Right lobe of liver (tissue), 6 donors: Measurements from ENCODE around the gene DPPA2. TPM values are rescaled to one million over a fixed set of nuclear protein-coding genes. Genes with fewer than 3 reads are reported as not detected.
A peak's percentile ranks its signal among the peaks of the same experiment; 100 is the strongest.
"Not testable (repeated sequence)": the region's sequence is repeated elsewhere in the genome, so short reads cannot be mapped to it uniquely, and the experiment has no call there.

Experiments used
- ATAC-seq, 4 donors: fragments of 200-7000 bp; cut with Tn5 transposase; one replicate each; pipeline ENCODE4 v1.9.1; 2020; ENCODE audit warnings: mild to moderate bottlenecking in 4 of 4, moderate library complexity in 4 of 4
- DNase-seq, 3 donors: peaks; one replicate each; pipeline ENCODE4 v3.0.0-alpha.2; 2020
- H3K27ac ChIP-seq, 3 donors: fragments of 200-600 bp; one replicate each; pipeline ENCODE4 v1.8.0; 2022
- H3K27me3 ChIP-seq, 2 donors: fragments of 200-600 bp; one replicate each; pipeline ENCODE4 v1.8.0; 2022
- H3K36me3 ChIP-seq, 4 donors: fragments of 200-600 bp; sonication (generic) in 1 of 4; one replicate each; pipeline versions ENCODE4 v1.5.1 to v1.8.0; 2017 to 2022; ENCODE audit warnings: control low read depth in 1 of 4
- H3K4me1 ChIP-seq, 4 donors: fragments of 200-600 bp; sonication (generic) in 1 of 4; one replicate each; pipeline versions ENCODE4 v1.5.1 to v1.8.0; 2017 to 2022; ENCODE audit warnings: control low read depth in 1 of 4
- H3K4me3 ChIP-seq, 3 donors: fragments of 200-600 bp; one replicate each; pipeline ENCODE4 v1.8.0; 2022
- H3K9me3 ChIP-seq, 4 donors: fragments of 200-600 bp; sonication (generic) in 1 of 4; one replicate each; pipeline versions ENCODE4 v1.5.1 to v1.8.0; 2017 to 2022; ENCODE audit warnings: control low read depth in 1 of 4
- CTCF ChIP-seq, 4 donors: fragments of 200-600 bp in 3 of 4; fragments of 450-650 bp in 1 of 4; IDR thresholded peaks; one replicate each; pipeline versions ENCODE4 v1.5.1 to v1.8.0; 2016 to 2022; ENCODE audit warnings: antibody characterized with exemption in 4 of 4, mild to moderate bottlenecking in 2 of 4
- POLR2A ChIP-seq: fragments of 450-650 bp; IDR thresholded peaks from one replicate; pipeline ENCODE4 v1.6.1; 2017; ENCODE audit warnings: antibody characterized with exemption, mild to moderate bottlenecking
- WGBS: methylation state at CpG from one replicate; pipeline ENCODE4 v1.1.6; 2018; ENCODE audit warnings: low coverage, low lambda C conversion rate; ENCODE audit not compliant: insufficient coverage; ENCODE audit errors: missing lambda C conversion rate; 5-methylcytosine and 5-hydroxymethylcytosine counted together
- intact Hi-C, 2 donors: fragments of 100-400 bp; cut with DNase I; formaldehyde crosslinking; loops; one replicate each; pipeline versions ENCODE4 v1.11.2 to v1.14.1; 2022
- long read RNA-seq: library from polyadenylated mRNA; unstranded; transcript quantifications from one replicate; pipeline ENCODE4 v2.0.0, GENCODE V29; 2019
- total RNA-seq, 6 experiments: library from RNA; depleted of rRNA in 2 of 6; stranded (reverse); fragments of >200 nt in 2 of 6; fragmentation: NEBNext Ultra II Directional in 3 of 6; extraction: Animal tissue kit (Norgen Biotek cat#: 25700) in 3 of 6; gene quantifications; one replicate each; pipeline versions ENCODE4 v1.1.0 to v1.2.4, GENCODE V29; 2016 to 2023
- donor health status: DM: no; HTN: yes; CAD: no.
- donor health status: DM: no; HTN: no; CAD: no.
- donor health status: DM: no; HTN: no; CAD: no.
- donor health status: DM: no; HTN: yes; CAD: no.
- donor health status: DM: no; HTN: yes; CAD: no.

The DPPA2 gene
- total RNA-seq, result not detected
- long read RNA-seq, result 0 reads

- ATAC-seq (no peak), DNase-seq (no peak)
- intact Hi-C loops, result no loop called here
- H3K36me3 ChIP-seq, result no peaks in the 10 kb centered on the region
- no peaks in the 10 kb centered on the region for H3K4me1 ChIP-seq
- no peak within 1 kb of the TSS for H3K4me3 ChIP-seq
- WGBS, result 91% methylated on average over 6 of the region's 21 CpGs
- H3K27ac ChIP-seq, result no peak within 1 kb of the TSS
- H3K27me3 ChIP-seq, result no peaks in the 10 kb centered on the region
- TF ChIP-seq CTCF (IDR thresholded peaks at IDR 0.05), result no peak
- TF ChIP-seq POLR2A, result no peak
- H3K9me3 ChIP-seq, result no peaks in the 10 kb centered on the region
Measured at GRCh38 chr3:109316162-109316730, at the start of gene DPPA2. Gene DPPA2, minus strand, starts transcription at chr3:109316517. Its CDS starts 1,975 bp downstream, at chr3:109314542.

- H3K9me3 ChIP-seq, result no peaks in the 10 kb centered on the region
- peaks cover 0 to 41% (median 17%) of the 10 kb centered on the region in 4 donors for H3K4me1 ChIP-seq
- H3K36me3 ChIP-seq, result no peaks in the 10 kb centered on the region
- H3K4me3 ChIP-seq, result no peak overlapping the region
- H3K27ac ChIP-seq, result peak overlapping the region in 2 of 3 donors; percentile 78 to 83
- 71% methylated on average over 4 of the region's 6 CpGs for WGBS
- ATAC-seq, result peak in 3 of 4 donors; percentile 5 to 29 (median 6)
- no peaks in the 10 kb centered on the region for H3K27me3 ChIP-seq
- intact Hi-C loops, result no loop called here
- TF ChIP-seq POLR2A, result no peak
- no peak for TF ChIP-seq CTCF (IDR thresholded peaks at IDR 0.05)
- no peak for DNase-seq
Measured at GRCh38 chr3:109364088-109364487, 47.8 kb upstream of the DPPA2 start.

- Histone ChIP-seq H3K4me3 (no peak overlapping the region), H3K4me1 (peaks cover 0 to 43% (median 19%) of the 10 kb centered on the region in 4 donors), H3K27ac (peak overlapping the region; percentile 67 to 83 (median 78)), H3K36me3 (no peaks in the 10 kb centered on the region), H3K9me3 (no peaks in the 10 kb centered on the region), H3K27me3 (no peaks in the 10 kb centered on the region)
- peak in 1 of 4 donors; percentile 24 for ATAC-seq
- TF ChIP-seq POLR2A, result no peak
- intact Hi-C loops, result no loop called here
- DNase-seq, result no peak
Measured at GRCh38 chr3:109363634-109364033, 47.3 kb upstream of the DPPA2 start.

- 19% methylated on average over 4 of the region's 4 CpGs for WGBS
- peaks cover 0 to 46% (median 21%) of the 10 kb centered on the region in 4 donors for H3K4me1 ChIP-seq
- H3K9me3 ChIP-seq, result no peaks in the 10 kb centered on the region
- no peaks in the 10 kb centered on the region for H3K27me3 ChIP-seq
- peak; percentile 59 to 76 (median 70) for ATAC-seq
- peak overlapping the region; percentile 67 to 83 (median 78) for H3K27ac ChIP-seq
- intact Hi-C loops, result no loop called here
- TF ChIP-seq POLR2A (no peak), CTCF (IDR thresholded peaks at IDR 0.05) (no peak)
- H3K36me3 ChIP-seq, result no peaks in the 10 kb centered on the region
- DNase-seq, result no peak
- peak overlapping the region in 1 of 3 donors; percentile 13 for H3K4me3 ChIP-seq
Measured at GRCh38 chr3:109362823-109363222, 46.5 kb upstream of the DPPA2 start.

GRCh38 chr3:109358809-109359208, 42.5 kb upstream of the DPPA2 start:
- peak in 2 of 3 donors; percentile 27 to 75 for DNase-seq
- H3K27me3 ChIP-seq, H3K36me3 ChIP-seq, H3K4me3 ChIP-seq, intact Hi-C loops, H3K9me3 ChIP-seq: not testable (repeated sequence)
- H3K27ac ChIP-seq, result peak overlapping the region in 2 of 3 donors; percentile 35 to 42
- peak; percentile 12 to 41 (median 30) for ATAC-seq
- WGBS, result 56% methylated on average over 2 of the region's 2 CpGs
- peaks cover 0 to 66% (median 26%) of the 10 kb centered on the region in 4 donors for H3K4me1 ChIP-seq
